Effector memory CD8-positive, alpha-beta T cell (primary cell): Measurements from ENCODE around the gene ARID5B.
A peak's percentile ranks its signal among the peaks of the same experiment; 100 is the strongest.

Source experiments
- ATAC-seq: fragments of 150-1000 bp; cut with Tn5 transposase; replicated peaks from 2 replicates; pipeline ENCODE4 v1.10.0; 2021; ENCODE audit warnings: mild to moderate bottlenecking, moderate library complexity
- DNase-seq, 3 experiments: peaks; one replicate each; pipeline ENCODE4 v3.0.0; 2021
- H3K27ac Mint-ChIP-seq, 2 donors: one replicate each; pipeline ENCODE4 v1.8.0; 2022; ENCODE audit warnings: mild to moderate bottlenecking in 2 of 2, mixed read lengths in 2 of 2, moderate library complexity in 2 of 2
- H3K27me3 Mint-ChIP-seq, 2 donors: one replicate each; pipeline ENCODE4 v1.8.0; 2022; ENCODE audit warnings: mixed read lengths in 2 of 2
- H3K36me3 Mint-ChIP-seq: one replicate; pipeline ENCODE4 v1.8.0; 2022; ENCODE audit warnings: mild to moderate bottlenecking, moderate library complexity, mixed read lengths; ENCODE audit not compliant: insufficient read depth
- H3K4me1 Mint-ChIP-seq, 2 donors: one replicate each; pipeline ENCODE4 v1.8.0; 2022; ENCODE audit warnings: low read depth in 2 of 2, mixed read lengths in 2 of 2
- H3K4me3 Mint-ChIP-seq, 2 donors: one replicate each; pipeline ENCODE4 v1.8.0; 2022; ENCODE audit warnings: mild to moderate bottlenecking in 2 of 2, mixed read lengths in 2 of 2, moderate library complexity in 2 of 2
- H3K9me3 Mint-ChIP-seq, 2 donors: one replicate each; pipeline ENCODE4 v1.8.0; 2022; ENCODE audit warnings: mixed read lengths in 2 of 2

The ARID5B gene

GRCh38 chr10:61923210-61923949 is 21.9 kb downstream of the ARID5B start:
- H3K27ac Mint-ChIP-seq: peak overlapping the region in 1 of 2 donors; percentile 17
- H3K9me3 Mint-ChIP-seq: no peaks in the 10 kb centered on the region
- peaks cover 12 to 45% of the 10 kb centered on the region in 2 donors for H3K4me1 Mint-ChIP-seq
- H3K36me3 Mint-ChIP-seq: peaks cover 10% of the 10 kb centered on the region
- no peaks in the 10 kb centered on the region for H3K27me3 Mint-ChIP-seq
- no peak for ATAC-seq
- no peak overlapping the region for H3K4me3 Mint-ChIP-seq
- DNase-seq: no peak

GRCh38 chr10:61923950-61924274 is 22.4 kb downstream of the ARID5B start:
- no peaks in the 10 kb centered on the region for H3K9me3 Mint-ChIP-seq
- no peak overlapping the region for H3K4me3 Mint-ChIP-seq
- ATAC-seq (no peak), DNase-seq (no peak)
- H3K4me1 Mint-ChIP-seq: peaks cover 12 to 50% of the 10 kb centered on the region in 2 donors
- peak overlapping the region in 1 of 2 donors; percentile 17 for H3K27ac Mint-ChIP-seq
- peaks cover 10% of the 10 kb centered on the region for H3K36me3 Mint-ChIP-seq
- H3K27me3 Mint-ChIP-seq: no peaks in the 10 kb centered on the region

- Mint-ChIP-seq H3K27ac (no peak overlapping the region), H3K4me1 (peaks cover 16 to 37% of the 10 kb centered on the region in 2 donors), H3K27me3 (no peaks in the 10 kb centered on the region), H3K4me3 (no peak overlapping the region), H3K9me3 (peaks cover 0 to 2% of the 10 kb centered on the region in 2 donors), H3K36me3 (peaks cover 10% of the 10 kb centered on the region)
- ATAC-seq: no peak
- DNase-seq: no peak
Observed at GRCh38 chr10:61929555-61929954, 28.1 kb downstream of the ARID5B start.

- Mint-ChIP-seq H3K4me1 (peaks cover 16 to 30% of the 10 kb centered on the region in 2 donors), H3K27ac (peak overlapping the region in 1 of 2 donors; percentile 16), H3K9me3 (peaks cover 0 to 2% of the 10 kb centered on the region in 2 donors), H3K36me3 (no peaks in the 10 kb centered on the region), H3K27me3 (no peaks in the 10 kb centered on the region), H3K4me3 (no peak overlapping the region)
- ATAC-seq (no peak), DNase-seq (no peak)
Observed at GRCh38 chr10:61931620-61932332, 30.3 kb downstream of the ARID5B start.

- peak overlapping the region; percentile 5 to 50 for H3K27ac Mint-ChIP-seq
- H3K4me3 Mint-ChIP-seq: peak overlapping the region in 1 of 2 donors; percentile 40
- H3K9me3 Mint-ChIP-seq: peaks cover 0 to 2% of the 10 kb centered on the region in 2 donors
- DNase-seq: no peak
- no peaks in the 10 kb centered on the region for H3K27me3 Mint-ChIP-seq
- H3K36me3 Mint-ChIP-seq: peaks cover 5% of the 10 kb centered on the region
- peak; percentile 47 for ATAC-seq
- H3K4me1 Mint-ChIP-seq: peaks cover 26 to 47% of the 10 kb centered on the region in 2 donors
Observed at GRCh38 chr10:61933859-61934555, 32.5 kb downstream of the ARID5B start.

- Mint-ChIP-seq H3K27ac (peak overlapping the region in 1 of 2 donors; percentile 13), H3K36me3 (peaks cover 6% of the 10 kb centered on the region), H3K27me3 (no peaks in the 10 kb centered on the region), H3K4me1 (peaks cover 26 to 49% of the 10 kb centered on the region in 2 donors), H3K4me3 (no peak overlapping the region), H3K9me3 (peaks cover 0 to 2% of the 10 kb centered on the region in 2 donors)
- DNase-seq (no peak), ATAC-seq (no peak)
Observed at GRCh38 chr10:61935077-61935476, 33.6 kb downstream of the ARID5B start.

GRCh38 chr10:61936770-61937169 is 35.3 kb downstream of the ARID5B start:
- peaks cover 0 to 2% of the 10 kb centered on the region in 2 donors for H3K9me3 Mint-ChIP-seq
- DNase-seq (no peak), ATAC-seq (no peak)
- H3K27me3 Mint-ChIP-seq: no peaks in the 10 kb centered on the region
- H3K4me3 Mint-ChIP-seq: peak overlapping the region in 1 of 2 donors; percentile 31
- peaks cover 36 to 61% of the 10 kb centered on the region in 2 donors for H3K4me1 Mint-ChIP-seq
- peak overlapping the region; percentile 26 to 62 for H3K27ac Mint-ChIP-seq
- H3K36me3 Mint-ChIP-seq: peaks cover 15% of the 10 kb centered on the region

GRCh38 chr10:61937631-61938351 is 36.3 kb downstream of the ARID5B start:
- Mint-ChIP-seq H3K4me3 (peak overlapping the region in 1 of 2 donors; percentile 15), H3K4me1 (peaks cover 39 to 70% of the 10 kb centered on the region in 2 donors), H3K36me3 (peaks cover 15% of the 10 kb centered on the region), H3K27me3 (no peaks in the 10 kb centered on the region), H3K27ac (peak overlapping the region; percentile 7 to 62), H3K9me3 (peaks cover 0 to 2% of the 10 kb centered on the region in 2 donors)
- ATAC-seq: no peak
- no peak for DNase-seq

- H3K4me3 Mint-ChIP-seq: peak overlapping the region; percentile 29 to 31
- no peak for ATAC-seq
Observed at GRCh38 chr10:61939902-61940301, 38.4 kb downstream of the ARID5B start.

GRCh38 chr10:61941202-61941681 is 39.7 kb downstream of the ARID5B start:
- ATAC-seq (peak; percentile 15), DNase-seq (no peak)
- Mint-ChIP-seq H3K4me3 (peak overlapping the region; percentile 61 to 78), H3K9me3 (no peaks in the 10 kb centered on the region), H3K4me1 (peaks cover 33 to 70% of the 10 kb centered on the region in 2 donors), H3K36me3 (peaks cover 24% of the 10 kb centered on the region), H3K27ac (peak overlapping the region; percentile 82 to 93), H3K27me3 (no peaks in the 10 kb centered on the region)

More at GRCh38 chr10:61939902-61940301, 38.4 kb downstream of the ARID5B start:
- Mint-ChIP-seq H3K36me3 (peaks cover 24% of the 10 kb centered on the region), H3K27me3 (no peaks in the 10 kb centered on the region), H3K27ac (peak overlapping the region in 1 of 2 donors; percentile 62), H3K4me1 (peaks cover 33 to 69% of the 10 kb centered on the region in 2 donors), H3K9me3 (no peaks in the 10 kb centered on the region)
- no peak for DNase-seq

GRCh38 chr10:61942604-61943461 is 41.3 kb downstream of the ARID5B start:
- Mint-ChIP-seq H3K27me3 (no peaks in the 10 kb centered on the region), H3K27ac (peak overlapping the region; percentile 82 to 93), H3K36me3 (peaks cover 31% of the 10 kb centered on the region), H3K4me1 (peaks cover 29 to 61% of the 10 kb centered on the region in 2 donors), H3K9me3 (no peaks in the 10 kb centered on the region), H3K4me3 (peak overlapping the region; percentile 61 to 78)
- ATAC-seq: peak; percentile 60
- DNase-seq: no peak
